GM20000 (cell line): ENCODE results near the gene SPOCK2.

ENCODE experiments used
- DNase-seq: peaks from one replicate; pipeline ENCODE4 v3.0.0; 2012; ENCODE audit warnings: low spot score
- CTCF ChIP-seq: IDR thresholded peaks from 2 replicates; pipeline ENCODE4 v1.5.1; 2012; ENCODE audit warnings: mild to moderate bottlenecking, control low read depth; ENCODE audit errors: extremely low read depth, missing control alignments

The SPOCK2 gene

GRCh38 chr10:72085864-72086465 lies 2.4 kb downstream of the SPOCK2 start:
- no peak for TF ChIP-seq CTCF
- peak; percentile 18 for DNase-seq

GRCh38 chr10:72085166-72085565 lies 3.2 kb downstream of the SPOCK2 start:
- DNase-seq, result no peak
- TF ChIP-seq CTCF, result no peak

GRCh38 chr10:72083790-72084459 lies 4.4 kb downstream of the SPOCK2 start:
- TF ChIP-seq CTCF, result no peak
- no peak for DNase-seq

GRCh38 chr10:72082856-72083789 lies 5.2 kb downstream of the SPOCK2 start:
- no peak for DNase-seq
- TF ChIP-seq CTCF, result no peak

- TF ChIP-seq CTCF, result no peak
- DNase-seq, result no peak
These were observed 6.4 kb downstream of the SPOCK2 start for GRCh38 chr10:72081772-72082590.

GRCh38 chr10:72081210-72081609 lies 7.1 kb downstream of the SPOCK2 start:
- no peak for DNase-seq
- TF ChIP-seq CTCF, result no peak
